CD14-positive monocyte (primary cell): ENCODE results near the gene NENF. TPM values are rescaled to one million over a fixed set of nuclear protein-coding genes. Genes with fewer than 3 reads are reported as not detected.

Experiments
- DNase-seq, 3 donors: peaks; one replicate each; pipeline ENCODE4 v3.0.0-alpha.2; 2011 to 2022
- H2AFZ ChIP-seq: 2 replicates; pipeline ENCODE4 v1.6.0; 2012; ENCODE audit warnings: mild to moderate bottlenecking, low read depth, low read length, inconsistent platforms; ENCODE audit not compliant: insufficient read depth, poor library complexity, severe bottlenecking
- H3K27ac ChIP-seq, 2 donors: 1 replicate in 1 of 2; 2 replicates in 1 of 2; pipeline ENCODE4 v1.5.1; 2012 to 2013; ENCODE audit warnings: low read length in 2 of 2, control low read depth in 1 of 2, inconsistent platforms in 1 of 2, low read depth in 1 of 2, mild to moderate bottlenecking in 1 of 2
- H3K27me3 ChIP-seq, 2 donors: one replicate each; pipeline versions ENCODE4 v1.6.0 to v1.6.1; 2011 to 2013; ENCODE audit warnings: low read length in 2 of 2; ENCODE audit not compliant: control insufficient read depth in 2 of 2, insufficient read depth in 2 of 2
- H3K36me3 ChIP-seq, 2 donors: replicated peaks in 1 of 2; 1 replicate in 1 of 2; 2 replicates in 1 of 2; pipeline versions ENCODE4 v1.5.1 to v1.6.1; 2012 to 2013; ENCODE audit warnings: low read length in 2 of 2, control low read depth in 1 of 2, inconsistent platforms in 1 of 2, mild to moderate bottlenecking in 1 of 2; ENCODE audit not compliant: insufficient read depth in 2 of 2, control insufficient read depth in 1 of 2
- H3K4me1 ChIP-seq, 2 donors: 1 replicate in 1 of 2; 2 replicates in 1 of 2; pipeline versions ENCODE4 v1.5.1 to v1.6.1; 2012 to 2013; ENCODE audit warnings: low read length in 2 of 2, control low read depth in 1 of 2, inconsistent platforms in 1 of 2, mild to moderate bottlenecking in 1 of 2, moderate library complexity in 1 of 2; ENCODE audit not compliant: insufficient read depth in 2 of 2, control insufficient read depth in 1 of 2
- H3K4me2 ChIP-seq: replicated peaks from 2 replicates; pipeline ENCODE3; 2012; ENCODE audit warnings: low read length, moderate library complexity, mild to moderate bottlenecking; ENCODE audit not compliant: poor library complexity, severe bottlenecking; ENCODE audit errors: extremely low read depth
- H3K4me3 ChIP-seq, 3 experiments: fragments of 200-600 bp in 1 of 3; sonication (generic) in 1 of 3; replicated peaks in 1 of 3; 1 replicate in 2 of 3; 2 replicates in 1 of 3; pipeline ENCODE4 v1.5.1; 2011 to 2013; ENCODE audit warnings: low read length in 3 of 3, mild to moderate bottlenecking in 3 of 3, control low read depth in 2 of 3, low read depth in 2 of 3, inconsistent platforms in 1 of 3, moderate library complexity in 1 of 3
- H3K79me2 ChIP-seq: 2 replicates; pipeline ENCODE4 v1.6.0; 2012; ENCODE audit warnings: mild to moderate bottlenecking, control low read depth, inconsistent platforms, low read length, moderate library complexity; ENCODE audit not compliant: insufficient read depth
- H3K9ac ChIP-seq: 2 replicates; pipeline ENCODE4 v1.6.0; 2017; ENCODE audit warnings: low read length, mild to moderate bottlenecking; ENCODE audit not compliant: insufficient read depth, poor library complexity, severe bottlenecking
- H3K9me3 ChIP-seq, 2 donors: replicated peaks in 1 of 2; 1 replicate in 1 of 2; 2 replicates in 1 of 2; pipeline versions ENCODE4 v1.5.1 to v1.6.1; 2012 to 2013; ENCODE audit warnings: low read length in 2 of 2, control low read depth in 1 of 2; ENCODE audit not compliant: control insufficient read depth in 1 of 2, insufficient read depth in 1 of 2
- H4K20me1 ChIP-seq: 2 replicates; pipeline ENCODE4 v1.6.0; 2012; ENCODE audit warnings: mild to moderate bottlenecking, low read length, control low read depth, moderate library complexity; ENCODE audit not compliant: insufficient read depth
- H3K27ac Mint-ChIP-seq, 7 donors: one replicate each; pipeline ENCODE4 v1.8.0; 2020; ENCODE audit warnings: mild to moderate bottlenecking in 7 of 7, mixed read lengths in 7 of 7, moderate library complexity in 6 of 7, inconsistent platforms in 2 of 7
- H3K27me3 Mint-ChIP-seq, 3 donors: one replicate each; pipeline ENCODE4 v1.8.0; 2021 to 2022; ENCODE audit warnings: low read depth in 3 of 3, mild to moderate bottlenecking in 3 of 3, mixed read lengths in 3 of 3, moderate library complexity in 3 of 3, inconsistent platforms in 1 of 3
- H3K36me3 Mint-ChIP-seq, 2 donors: one replicate each; pipeline ENCODE4 v1.8.0; 2020; ENCODE audit warnings: mixed read lengths in 2 of 2, inconsistent platforms in 1 of 2, mild to moderate bottlenecking in 1 of 2
- H3K4me1 Mint-ChIP-seq: one replicate; pipeline ENCODE4 v1.8.0; 2020; ENCODE audit warnings: mild to moderate bottlenecking, mixed read lengths
- H3K4me3 Mint-ChIP-seq, 2 donors: one replicate each; pipeline ENCODE4 v1.8.0; 2020; ENCODE audit warnings: mild to moderate bottlenecking in 2 of 2, mixed read lengths in 2 of 2, moderate library complexity in 1 of 2
- H3K9me3 Mint-ChIP-seq, 7 donors: one replicate each; pipeline ENCODE4 v1.8.0; 2020 to 2022; ENCODE audit warnings: mixed read lengths in 7 of 7, mild to moderate bottlenecking in 6 of 7, moderate library complexity in 6 of 7, inconsistent platforms in 2 of 7
- CTCF ChIP-seq: fragments of 200-600 bp; IDR thresholded peaks from one replicate; pipeline ENCODE4 v1.8.0; 2022; ENCODE audit warnings: antibody characterized with exemption, mild to moderate bottlenecking
- WGBS: methylation state at CpG from one replicate; pipeline ENCODE4 v1.1.5; 2013; ENCODE audit warnings: missing lambda C conversion rate; ENCODE audit not compliant: insufficient coverage; 5-methylcytosine and 5-hydroxymethylcytosine counted together
- intact Hi-C, 2 donors: fragments of 100-400 bp; cut with micrococcal nuclease; formaldehyde crosslinking; loops; one replicate each; pipeline versions ENCODE4 v1.15.0 to v1.15.1; 2023
- polyA plus RNA-seq, 3 donors: library from polyadenylated mRNA; depleted of rRNA in 1 of 3; unstranded in 2 of 3; stranded (reverse) in 1 of 3; fragments of 300-500 nt in 2 of 3; fragments of >200 nt in 1 of 3; fragmentation: Illumina TruSeq in 2 of 3; gene quantifications; 1 replicate in 2 of 3; 2 replicates in 1 of 3; pipeline ENCODE4 v1.2.3, GENCODE V29; 2012 to 2021

The NENF gene
- polyA plus RNA-seq, 3 donors, result 9.7 to 56.4 (median 42.3) TPM

GRCh38 chr1:212412374-212412773, 20.3 kb upstream of the NENF start:
- DNase-seq, result peak in 2 of 3 donors; percentile 20 to 22
- Histone ChIP-seq H3K4me1 (peaks cover 46 to 47% of the 10 kb centered on the region in 2 donors), H3K79me2 (peaks cover 48% of the 10 kb centered on the region), H3K36me3 (peaks cover 32 to 45% of the 10 kb centered on the region in 2 donors), H3K4me2 (peak overlapping the region; percentile 42), H3K27ac (peak overlapping the region in 1 of 2 donors; percentile 46), H4K20me1 (peaks cover 5% of the 10 kb centered on the region), H3K4me3 (peak overlapping the region; percentile 4 to 46 (median 8)), H3K27me3 (no peaks in the 10 kb centered on the region), H2AFZ (peak overlapping the region; percentile 74), H3K9me3 (no peaks in the 10 kb centered on the region), H3K9ac (no peak overlapping the region)
- Mint-ChIP-seq H3K4me1 (peaks cover 50% of the 10 kb centered on the region), H3K27ac (peak overlapping the region in 5 of 7 donors; percentile 14 to 92 (median 79)), H3K27me3 (peaks cover 0 to 2% (median 0%) of the 10 kb centered on the region in 3 donors), H3K4me3 (peak overlapping the region; percentile 69 to 81), H3K9me3 (peaks cover 0 to 3% (median 0%) of the 10 kb centered on the region in 7 donors), H3K36me3 (peaks cover 39 to 46% of the 10 kb centered on the region in 2 donors)
- intact Hi-C loops, result no loop called here
- TF ChIP-seq CTCF, result no peak
- 0% methylated on average over 2 of the region's 3 CpGs for WGBS

- H3K9me3 Mint-ChIP-seq, result peaks cover 0 to 3% (median 0%) of the 10 kb centered on the region in 7 donors
- no peak for TF ChIP-seq CTCF
- H3K4me3 Mint-ChIP-seq, result peak overlapping the region; percentile 91 to 99
- DNase-seq, result no peak
- peaks cover 43% of the 10 kb centered on the region for H3K79me2 ChIP-seq
- H3K27ac Mint-ChIP-seq, result peak overlapping the region; percentile 70 to 95 (median 82)
- peak overlapping the region; percentile 54 to 82 for H3K27ac ChIP-seq
- peak overlapping the region; percentile 79 for H3K4me2 ChIP-seq
- H3K9me3 ChIP-seq, result no peaks in the 10 kb centered on the region
- peaks cover 30% of the 10 kb centered on the region in 2 donors for H3K36me3 Mint-ChIP-seq
- no peaks in the 10 kb centered on the region for H3K27me3 ChIP-seq
- H2AFZ ChIP-seq, result peak overlapping the region; percentile 88
- H3K4me3 ChIP-seq, result peak overlapping the region; percentile 75 to 83 (median 79)
- peak overlapping the region; percentile 70 for H3K9ac ChIP-seq
- H3K4me1 Mint-ChIP-seq, result peaks cover 58% of the 10 kb centered on the region
- intact Hi-C loops, result no loop called here
- H3K36me3 ChIP-seq, result peaks cover 19 to 29% of the 10 kb centered on the region in 2 donors
- H4K20me1 ChIP-seq, result peaks cover 5% of the 10 kb centered on the region
- peaks cover 50 to 54% of the 10 kb centered on the region in 2 donors for H3K4me1 ChIP-seq
- H3K27me3 Mint-ChIP-seq, result peaks cover 0 to 2% (median 0%) of the 10 kb centered on the region in 3 donors
- WGBS, result 18% methylated on average over 21 of the region's 21 CpGs
Observed at GRCh38 chr1:212413902-212414327, 18.8 kb upstream of the NENF start.
